DMS79 treated with DMSO at 0.1 percent for 48 hours (cell line): Measurements from ENCODE around the gene GP1BB.
"Not testable (repeated sequence)": the region's sequence is repeated elsewhere in the genome, so short reads cannot be mapped to it uniquely, and the experiment has no call there.

Source experiments
- DNase-seq: peaks from one replicate; lab custom pipeline; 2025; lab: John Stamatoyannopoulos, UW

The GP1BB gene

GRCh38 chr22:19723232-19723982, at the start of gene GP1BB:
Gene GP1BB (plus strand): TSS chr22:19723539. CDS start chr22:19723570, 31 bp downstream.
- no peak for DNase-seq

GRCh38 chr22:19673660-19674059, 49.7 kb upstream of the GP1BB start:
- DNase-seq: no peak

- DNase-seq: no peak
These were observed 49.0 kb upstream of the GP1BB start for GRCh38 chr22:19674129-19674928.

- DNase-seq: no peak
These were observed 48.4 kb upstream of the GP1BB start for GRCh38 chr22:19674929-19675253.

- DNase-seq: no peak
These were observed 47.9 kb upstream of the GP1BB start for GRCh38 chr22:19675428-19675827.

- DNase-seq: not testable (repeated sequence)
These were observed 46.9 kb upstream of the GP1BB start for GRCh38 chr22:19676437-19676836.

- no peak for DNase-seq
These were observed 44.3 kb upstream of the GP1BB start for GRCh38 chr22:19678949-19679521.

- no peak for DNase-seq
These were observed 43.7 kb upstream of the GP1BB start for GRCh38 chr22:19679522-19680101.

- no peak for DNase-seq
These were observed 43.0 kb upstream of the GP1BB start for GRCh38 chr22:19680287-19680881.

GRCh38 chr22:19680911-19681862, 42.2 kb upstream of the GP1BB start:
- no peak for DNase-seq

- DNase-seq: no peak
These were observed 41.5 kb upstream of the GP1BB start for GRCh38 chr22:19681863-19682245.

GRCh38 chr22:19686946-19687345, 36.4 kb upstream of the GP1BB start:
- no peak for DNase-seq

- peak; percentile 10 for DNase-seq
These were observed 35.6 kb upstream of the GP1BB start for GRCh38 chr22:19687561-19688300.

GRCh38 chr22:19688301-19689290, 34.7 kb upstream of the GP1BB start:
- DNase-seq: no peak

- DNase-seq: no peak
These were observed 33.9 kb upstream of the GP1BB start for GRCh38 chr22:19689408-19689807.

GRCh38 chr22:19691007-19691720, 32.2 kb upstream of the GP1BB start:
- no peak for DNase-seq

- DNase-seq: no peak
These were observed 31.5 kb upstream of the GP1BB start for GRCh38 chr22:19691721-19692341.

GRCh38 chr22:19693581-19693980, 29.8 kb upstream of the GP1BB start:
- DNase-seq: no peak
